GM20000 (cell line): ENCODE measurements around the gene SMCP.

Experiments used
- DNase-seq: peaks from one replicate; pipeline ENCODE4 v3.0.0; 2012; ENCODE audit warnings: low spot score
- CTCF ChIP-seq: IDR thresholded peaks from 2 replicates; pipeline ENCODE4 v1.5.1; 2012; ENCODE audit warnings: mild to moderate bottlenecking, control low read depth; ENCODE audit errors: extremely low read depth, missing control alignments

SMCP gene, protein sequence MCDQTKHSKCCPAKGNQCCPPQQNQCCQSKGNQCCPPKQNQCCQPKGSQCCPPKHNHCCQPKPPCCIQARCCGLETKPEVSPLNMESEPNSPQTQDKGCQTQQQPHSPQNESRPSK

GRCh38 chr1:152878042-152878441 lies at the start of gene SMCP:
TSS of gene SMCP (plus strand) at chr1:152878322. CDS start at chr1:152884423, 6,101 bp downstream.
- no peak for DNase-seq
- TF ChIP-seq CTCF, result no peak

- DNase-seq, result no peak
- no peak for TF ChIP-seq CTCF
These were observed 41.3 kb upstream of the SMCP start for GRCh38 chr1:152836870-152837269.

DNA sequence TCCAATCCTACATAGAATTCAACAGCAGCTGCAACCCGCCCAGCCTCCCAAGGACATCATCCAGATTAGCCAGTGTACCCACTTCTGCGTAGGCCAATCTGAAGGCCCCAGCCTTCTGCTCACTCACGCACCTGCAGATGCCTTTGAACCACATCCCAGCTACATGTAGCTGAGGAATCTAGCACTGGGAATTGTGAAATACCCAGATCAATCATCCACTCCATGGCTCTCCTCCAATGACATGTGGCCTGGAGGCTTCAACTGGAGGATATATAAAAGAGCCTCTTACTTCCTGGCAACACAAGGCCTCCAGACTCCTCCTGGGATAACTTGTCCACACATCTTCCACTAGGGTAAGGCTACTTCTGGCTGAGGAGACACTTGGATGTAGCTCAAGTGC lies 35.6 kb upstream of the SMCP start, which contains the start of gene LCE6A:
TSS of gene LCE6A (plus strand) at position 301 of the 400 bp plus-strand sequence. CDS start 665 bp downstream, outside the sequence.
- no peak for DNase-seq
- no peak for TF ChIP-seq CTCF

- no peak for TF ChIP-seq CTCF
- no peak for DNase-seq
These were observed 22.5 kb upstream of the SMCP start for GRCh38 chr1:152855661-152856060.

- DNase-seq, result no peak
- no peak for TF ChIP-seq CTCF
These were observed 20.1 kb upstream of the SMCP start for GRCh38 chr1:152858062-152858461.

DNA sequence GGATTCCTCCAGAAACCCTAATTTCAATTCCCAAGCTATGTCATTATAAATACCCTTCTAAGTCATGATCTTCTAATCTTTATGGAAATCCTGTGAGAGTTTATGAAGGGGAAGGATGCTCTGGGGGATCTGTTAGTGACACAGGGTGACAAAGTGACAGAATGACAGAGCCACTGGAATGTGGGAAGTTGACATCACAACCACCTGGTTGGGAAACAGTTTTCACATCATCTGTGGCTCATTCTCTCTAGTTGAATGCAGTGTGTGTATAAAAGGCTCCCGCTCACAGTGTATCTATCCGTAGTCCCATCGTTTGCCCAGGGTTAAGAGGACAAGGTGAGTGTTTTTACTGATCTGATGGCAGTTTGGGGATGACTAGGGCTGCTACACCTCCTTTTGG lies 18.4 kb upstream of the SMCP start, which contains the start of gene LCE7A:
TSS of gene LCE7A (plus strand) at position 301 of the 400 bp plus-strand sequence. CDS start 702 bp downstream, outside the sequence.
- DNase-seq, result no peak
- no peak for TF ChIP-seq CTCF

DNA sequence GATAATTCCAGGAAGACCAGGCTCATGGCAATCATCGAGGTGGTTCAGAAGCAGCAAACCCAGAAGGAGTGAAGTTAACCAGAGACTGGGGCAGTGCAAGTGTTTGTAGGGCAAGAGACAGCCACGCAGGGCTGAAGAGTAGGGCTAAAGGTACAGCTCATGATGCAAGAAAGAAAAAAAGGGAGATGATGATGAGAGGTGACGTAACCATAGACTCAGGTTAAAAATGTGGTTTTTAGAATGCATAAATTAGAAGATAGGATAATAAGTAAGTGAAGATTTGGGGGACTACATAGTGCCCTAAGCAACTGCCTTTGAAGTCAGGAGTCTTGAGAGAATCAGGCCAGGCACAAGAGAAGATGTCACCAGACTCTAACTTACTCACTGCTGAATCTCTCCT lies 18.0 kb upstream of the SMCP start:
- DNase-seq, result no peak
- no peak for TF ChIP-seq CTCF
